ENCODE results near the gene DOCK3. TPM values are rescaled to one million over a fixed set of nuclear protein-coding genes. Genes with fewer than 3 reads are reported as not detected.
"Not testable (repeated sequence)": the region's sequence is repeated elsewhere in the genome, so short reads cannot be mapped to it uniquely, and the experiment has no call there.

Gene DOCK3
- total RNA-seq, 1 experiment from 2014 or later = 8.3 TPM

DNA sequence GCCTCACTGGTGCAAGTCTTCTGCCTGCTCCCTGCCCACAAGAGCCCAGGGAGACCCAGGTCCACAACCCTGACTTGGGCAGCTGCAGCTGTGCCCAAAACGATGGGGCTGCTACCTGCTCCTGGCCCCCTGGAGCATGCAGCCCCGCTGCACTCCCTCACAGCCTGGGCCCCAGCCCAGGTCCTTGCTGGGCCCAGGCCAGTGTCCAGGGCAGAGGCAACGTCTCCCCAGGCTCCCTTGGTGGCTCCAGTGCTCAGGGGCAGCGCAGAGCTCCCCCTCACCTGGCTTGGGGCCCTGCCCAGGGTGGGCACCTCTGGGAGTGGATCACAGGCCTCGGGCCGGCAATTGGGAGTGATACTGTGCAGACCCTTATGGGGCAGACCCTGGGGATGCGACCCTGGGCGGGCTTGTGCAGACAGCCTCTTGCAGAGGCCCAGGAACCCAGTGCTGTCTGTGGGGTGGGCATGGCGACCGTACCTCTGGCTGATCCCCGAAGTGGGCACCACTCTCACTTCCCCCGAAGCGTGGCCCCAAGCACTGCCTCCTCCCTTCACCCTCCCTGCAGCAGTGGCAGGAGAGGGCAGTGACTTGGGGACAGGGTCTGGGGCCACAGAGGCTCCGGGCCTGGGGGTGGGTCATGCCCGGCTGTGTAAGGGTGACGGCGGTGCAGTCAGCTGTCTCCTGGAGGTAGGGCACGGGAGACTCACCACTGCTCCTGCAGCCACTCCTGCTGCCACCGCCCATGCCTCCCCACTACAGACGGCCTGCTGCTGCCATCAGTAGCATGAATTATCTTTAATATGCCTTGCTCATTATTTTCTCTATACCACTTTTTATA is 255.9 kb downstream of the DOCK3 start:
- peaks cover 9% of the 10 kb centered on the region; the same call in 1 of the 2 replicates for H3K4me1 ChIP-seq (ENCODE audit: insufficient read depth, low read length)
- H3K36me3 Mint-ChIP-seq (ENCODE audit: insufficient read depth in 1 of 3, low read depth in 3 of 3) = peaks cover 18 to 29% (median 24%) of the 10 kb centered on the region in 3 experiments

GRCh38 chr3:50932918-50933317 is 258.2 kb downstream of the DOCK3 start:
- not testable (repeated sequence) for H2BK20ac ChIP-seq (ENCODE audit: low read depth, low read length, poor library complexity, severe bottlenecking); H2BK120ac ChIP-seq (ENCODE audit: low read depth, low read length, poor library complexity, severe bottlenecking); H3K23ac ChIP-seq (ENCODE audit: insufficient read length, low read depth, low read length); H3K27ac Mint-ChIP-seq; H4K20me1 ChIP-seq (ENCODE audit: control insufficient read depth, insufficient read depth, insufficient read length); H2AFZ ChIP-seq (ENCODE audit: low read length); H3K27me3 Mint-ChIP-seq (ENCODE audit: low read depth); H3K27ac ChIP-seq (ENCODE audit: insufficient read length, low read depth, low read length); H3T11ph ChIP-seq (ENCODE audit: low read length); H2BK5ac ChIP-seq (ENCODE audit: insufficient read length, low read length); H3K27me3 ChIP-seq (ENCODE audit: insufficient read depth, low read length); H4K8ac ChIP-seq (replicated peaks; ENCODE audit: insufficient read length, low read depth, low read length); H3K4me1 ChIP-seq (ENCODE audit: insufficient read depth, low read length); H3K18ac ChIP-seq (ENCODE audit: insufficient read length, low read depth, low read length); H3K4ac ChIP-seq (ENCODE audit: low read depth, low read length); H3K4me2 ChIP-seq (ENCODE audit: insufficient read depth, insufficient read length, low read length); H3K79me2 ChIP-seq (ENCODE audit: insufficient read depth, low read length); H3K23me2 ChIP-seq (ENCODE audit: insufficient read length, low read depth, low read length, poor library complexity, severe bottlenecking); H3K9ac ChIP-seq (ENCODE audit: extremely low read depth, insufficient read length, low read length); H3K79me1 ChIP-seq (ENCODE audit: insufficient read depth, low read depth, low read length, poor library complexity, severe bottlenecking); H4K5ac ChIP-seq (ENCODE audit: insufficient read length, low read depth, low read length); H3K9me3 ChIP-seq (ENCODE audit: control insufficient read depth, low read depth, low read length); H2BK12ac ChIP-seq (ENCODE audit: insufficient read length, low read depth, low read length); H3K56ac ChIP-seq (ENCODE audit: insufficient read length, low read depth, low read length); H2AK5ac ChIP-seq (ENCODE audit: insufficient read length, low read length); DNase-seq; H3K4me3 Mint-ChIP-seq; H3K14ac ChIP-seq (ENCODE audit: insufficient read depth, low read length); H2BK15ac ChIP-seq (ENCODE audit: low read depth, low read length); H4K91ac ChIP-seq (ENCODE audit: insufficient read length, low read depth, low read length)
- Mint-ChIP-seq H3K9me3 (peaks cover 22 to 28% of the 10 kb centered on the region in 2 experiments), H3K36me3 (ENCODE audit: insufficient read depth in 1 of 3, low read depth in 3 of 3) (peaks cover 25 to 41% (median 28%) of the 10 kb centered on the region in 3 experiments), H3K4me1 (peaks cover 0 to 12% of the 10 kb centered on the region in 2 experiments; a peak in 2 of 4 replicates)
- no CpG with 5 or more reads among the region's 2 CpGs for WGBS (ENCODE audit: extremely low coverage, insufficient read length, low lambda C conversion rate)

More for the DNA sequence above, 255.9 kb downstream of the DOCK3 start:
- Histone ChIP-seq H2BK120ac (ENCODE audit: low read depth, low read length, poor library complexity, severe bottlenecking) (no peak overlapping the region), H3K27me3 (ENCODE audit: insufficient read depth, low read length) (no peaks in the 10 kb centered on the region), H2BK20ac (ENCODE audit: low read depth, low read length, poor library complexity, severe bottlenecking) (no peak overlapping the region), H4K5ac (ENCODE audit: insufficient read length, low read depth, low read length) (no peak overlapping the region), H4K8ac (replicated peaks; ENCODE audit: insufficient read length, low read depth, low read length) (no peak overlapping the region), H2BK5ac (ENCODE audit: insufficient read length, low read length) (no peak overlapping the region), H3K27ac (ENCODE audit: insufficient read length, low read depth, low read length) (no peak overlapping the region), H2AFZ (ENCODE audit: low read length) (no peak overlapping the region), H3K9ac (ENCODE audit: extremely low read depth, insufficient read length, low read length) (no peak overlapping the region), H3K9me3 (ENCODE audit: control insufficient read depth, low read depth, low read length) (peaks cover 3% of the 10 kb centered on the region), H3K18ac (ENCODE audit: insufficient read length, low read depth, low read length) (no peak overlapping the region), H3T11ph (ENCODE audit: low read length) (no peak overlapping the region), H3K23ac (ENCODE audit: insufficient read length, low read depth, low read length) (no peak overlapping the region), H3K23me2 (ENCODE audit: insufficient read length, low read depth, low read length, poor library complexity, severe bottlenecking) (no peaks in the 10 kb centered on the region), H2AK5ac (ENCODE audit: insufficient read length, low read length) (no peak overlapping the region), H3K4ac (ENCODE audit: low read depth, low read length) (no peak overlapping the region; the same call in 1 of the 2 replicates), H3K56ac (ENCODE audit: insufficient read length, low read depth, low read length) (no peak overlapping the region), H2BK12ac (ENCODE audit: insufficient read length, low read depth, low read length) (no peak overlapping the region), H2BK15ac (ENCODE audit: low read depth, low read length) (no peak overlapping the region), H3K4me2 (ENCODE audit: insufficient read depth, insufficient read length, low read length) (no peak overlapping the region), H4K20me1 (ENCODE audit: control insufficient read depth, insufficient read depth, insufficient read length) (no peaks in the 10 kb centered on the region), H4K91ac (ENCODE audit: insufficient read length, low read depth, low read length) (no peak overlapping the region), H3K14ac (ENCODE audit: insufficient read depth, low read length) (peak overlapping the region; percentile 51; the same call in 1 of the 2 replicates), H3K79me2 (ENCODE audit: insufficient read depth, low read length) (no peaks in the 10 kb centered on the region), H3K79me1 (ENCODE audit: insufficient read depth, low read depth, low read length, poor library complexity, severe bottlenecking) (no peaks in the 10 kb centered on the region)
- H3K9me3 Mint-ChIP-seq = peaks cover 12 to 22% of the 10 kb centered on the region in 2 experiments
- H3K27ac Mint-ChIP-seq = no peak overlapping the region; a peak in 1 of 7 replicates
- no peaks in the 10 kb centered on the region for H3K27me3 Mint-ChIP-seq (ENCODE audit: low read depth)
- DNase-seq = no peak
- whole genome bisulfite sequencing (ENCODE audit: extremely low coverage, insufficient read length, low lambda C conversion rate) = no CpG with 5 or more reads among the region's 20 CpGs
- TF ChIP-seq, protein P1, sequence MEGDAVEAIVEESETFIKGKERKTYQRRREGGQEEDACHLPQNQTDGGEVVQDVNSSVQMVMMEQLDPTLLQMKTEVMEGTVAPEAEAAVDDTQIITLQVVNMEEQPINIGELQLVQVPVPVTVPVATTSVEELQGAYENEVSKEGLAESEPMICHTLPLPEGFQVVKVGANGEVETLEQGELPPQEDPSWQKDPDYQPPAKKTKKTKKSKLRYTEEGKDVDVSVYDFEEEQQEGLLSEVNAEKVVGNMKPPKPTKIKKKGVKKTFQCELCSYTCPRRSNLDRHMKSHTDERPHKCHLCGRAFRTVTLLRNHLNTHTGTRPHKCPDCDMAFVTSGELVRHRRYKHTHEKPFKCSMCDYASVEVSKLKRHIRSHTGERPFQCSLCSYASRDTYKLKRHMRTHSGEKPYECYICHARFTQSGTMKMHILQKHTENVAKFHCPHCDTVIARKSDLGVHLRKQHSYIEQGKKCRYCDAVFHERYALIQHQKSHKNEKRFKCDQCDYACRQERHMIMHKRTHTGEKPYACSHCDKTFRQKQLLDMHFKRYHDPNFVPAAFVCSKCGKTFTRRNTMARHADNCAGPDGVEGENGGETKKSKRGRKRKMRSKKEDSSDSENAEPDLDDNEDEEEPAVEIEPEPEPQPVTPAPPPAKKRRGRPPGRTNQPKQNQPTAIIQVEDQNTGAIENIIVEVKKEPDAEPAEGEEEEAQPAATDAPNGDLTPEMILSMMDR (conservative IDR thresholded peaks at IDR 0.05) = no peak
- H3K4me1 Mint-ChIP-seq = peaks cover 19 to 31% of the 10 kb centered on the region in 2 experiments
- H3K4me3 Mint-ChIP-seq = no peak overlapping the region

Data from H9 (cell line).